Ascending aorta (tissue), 2 donors: ENCODE measurements around the gene DTNB. TPM values are rescaled to one million over a fixed set of nuclear protein-coding genes. Genes with fewer than 3 reads are reported as not detected.

ENCODE experiments used
- DNase-seq, 2 donors: peaks; one replicate each; pipeline ENCODE4 v3.0.0-alpha.2; 2019; ENCODE audit warnings: low spot score in 2 of 2
- H3K27ac ChIP-seq, 2 donors: fragments of 200-600 bp; sonication (generic); one replicate each; pipeline ENCODE4 v1.5.1; 2016 to 2017; ENCODE audit warnings: mild to moderate bottlenecking in 1 of 2
- H3K27me3 ChIP-seq: fragments of 200-600 bp; sonication (generic); one replicate; pipeline ENCODE4 v1.5.1; 2017
- H3K36me3 ChIP-seq, 2 donors: fragments of 200-600 bp; sonication (generic); one replicate each; pipeline ENCODE4 v1.5.1; 2016
- H3K4me1 ChIP-seq, 2 donors: fragments of 200-600 bp; sonication (generic); one replicate each; pipeline ENCODE4 v1.5.1; 2016 to 2017; ENCODE audit warnings: mild to moderate bottlenecking in 1 of 2
- H3K4me3 ChIP-seq, 2 donors: fragments of 200-600 bp; sonication (generic); one replicate each; pipeline ENCODE4 v1.5.1; 2016 to 2017; ENCODE audit warnings: mild to moderate bottlenecking in 1 of 2
- H3K9me3 ChIP-seq, 2 donors: fragments of 200-600 bp; sonication (generic); one replicate each; pipeline ENCODE4 v1.5.1; 2016
- intact Hi-C: fragments of 100-400 bp; cut with DNase I; formaldehyde crosslinking; loops from one replicate; pipeline ENCODE4 v1.15.1; 2023
- total RNA-seq: library from RNA; depleted of rRNA; stranded (reverse); fragments of >200 nt; gene quantifications from one replicate; pipeline ENCODE4 v1.1.0, GENCODE V29; 2016
- TF ChIP-seq, protein P1 (sequence below), 3 experiments: fragments of 200-600 bp in 2 of 3; fragments of 450-650 bp in 1 of 3; sonication (generic) in 2 of 3; IDR thresholded peaks; one replicate each; pipeline ENCODE4 v1.5.1; 2016 to 2019; ENCODE audit warnings: antibody characterized with exemption in 3 of 3, mild to moderate bottlenecking in 1 of 3, moderate library complexity in 1 of 3

Gene DTNB
- total RNA-seq, 1 donor from 2014 or later, result 22.7 TPM

DNA sequence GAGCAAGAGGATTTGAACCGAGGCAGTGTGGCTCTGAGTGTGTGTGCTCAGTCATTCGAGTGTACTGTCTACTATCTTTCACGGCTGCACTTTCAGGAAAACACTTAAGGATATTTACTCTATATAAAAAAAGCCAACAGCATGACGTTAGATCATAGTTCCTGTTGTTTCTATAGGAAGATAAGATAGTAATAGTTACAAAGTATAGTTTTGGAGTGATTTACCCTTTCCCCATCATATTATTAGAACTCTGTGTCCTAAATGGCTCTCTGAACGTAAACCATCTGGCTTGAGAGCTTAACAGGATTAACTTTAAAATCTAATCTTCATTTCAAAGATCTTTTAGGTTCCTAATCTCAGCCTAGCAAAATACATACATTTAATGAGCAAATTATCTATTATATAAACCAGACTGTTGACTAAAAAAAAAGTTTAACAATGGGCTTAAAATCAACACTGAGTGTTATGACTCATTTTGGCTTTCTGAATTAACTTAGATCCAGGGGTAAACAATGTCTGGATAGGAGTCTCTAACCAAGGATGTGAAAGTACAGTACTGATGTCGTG is 181.3 kb downstream of the DTNB start:
- Histone ChIP-seq H3K4me3 (no peak overlapping the region), H3K9me3 (no peaks in the 10 kb centered on the region), H3K27me3 (no peaks in the 10 kb centered on the region), H3K4me1 (peaks cover 0 to 2% of the 10 kb centered on the region in 2 donors), H3K27ac (no peak overlapping the region), H3K36me3 (peaks cover 0 to 3% of the 10 kb centered on the region in 2 donors)
- intact Hi-C loops, result no loop called here
- DNase-seq, result no peak
- TF ChIP-seq, protein P1, sequence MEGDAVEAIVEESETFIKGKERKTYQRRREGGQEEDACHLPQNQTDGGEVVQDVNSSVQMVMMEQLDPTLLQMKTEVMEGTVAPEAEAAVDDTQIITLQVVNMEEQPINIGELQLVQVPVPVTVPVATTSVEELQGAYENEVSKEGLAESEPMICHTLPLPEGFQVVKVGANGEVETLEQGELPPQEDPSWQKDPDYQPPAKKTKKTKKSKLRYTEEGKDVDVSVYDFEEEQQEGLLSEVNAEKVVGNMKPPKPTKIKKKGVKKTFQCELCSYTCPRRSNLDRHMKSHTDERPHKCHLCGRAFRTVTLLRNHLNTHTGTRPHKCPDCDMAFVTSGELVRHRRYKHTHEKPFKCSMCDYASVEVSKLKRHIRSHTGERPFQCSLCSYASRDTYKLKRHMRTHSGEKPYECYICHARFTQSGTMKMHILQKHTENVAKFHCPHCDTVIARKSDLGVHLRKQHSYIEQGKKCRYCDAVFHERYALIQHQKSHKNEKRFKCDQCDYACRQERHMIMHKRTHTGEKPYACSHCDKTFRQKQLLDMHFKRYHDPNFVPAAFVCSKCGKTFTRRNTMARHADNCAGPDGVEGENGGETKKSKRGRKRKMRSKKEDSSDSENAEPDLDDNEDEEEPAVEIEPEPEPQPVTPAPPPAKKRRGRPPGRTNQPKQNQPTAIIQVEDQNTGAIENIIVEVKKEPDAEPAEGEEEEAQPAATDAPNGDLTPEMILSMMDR (IDR thresholded peaks at IDR 0.05), result no peak

DNA sequence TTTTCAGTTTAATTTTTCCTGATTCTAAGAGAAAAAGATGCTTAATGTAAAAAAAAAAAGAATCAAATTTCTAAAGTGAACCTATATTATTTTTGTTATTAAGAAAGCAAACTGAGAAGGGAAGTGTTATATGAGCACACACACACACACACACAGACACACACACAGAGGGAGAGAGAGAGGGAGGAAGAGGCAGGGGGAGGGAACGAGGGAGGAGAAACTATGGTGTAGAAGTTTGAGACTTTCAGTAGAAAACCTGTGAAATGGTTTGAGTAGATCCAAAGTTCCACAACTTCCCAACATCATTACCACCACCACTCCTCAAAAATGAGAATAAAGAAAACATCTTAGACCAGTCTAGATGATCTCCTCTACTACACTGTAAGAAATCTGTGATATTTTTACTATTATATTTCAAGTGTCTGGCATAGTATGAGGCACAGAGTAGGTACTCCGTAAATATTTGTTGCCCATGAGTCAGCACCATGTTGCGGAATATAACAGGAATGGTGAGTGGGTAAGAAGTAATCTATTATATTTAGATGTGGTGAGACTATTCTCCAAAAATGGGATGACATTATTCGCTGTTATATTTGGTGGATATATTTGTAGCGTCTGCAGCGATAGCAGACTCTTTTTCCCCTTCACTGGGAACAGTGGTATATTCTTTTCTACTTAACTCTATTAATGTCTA is 182.2 kb downstream of the DTNB start:
- Histone ChIP-seq H3K4me3 (no peak overlapping the region), H3K4me1 (peaks cover 0 to 2% of the 10 kb centered on the region in 2 donors), H3K27me3 (no peaks in the 10 kb centered on the region), H3K9me3 (no peaks in the 10 kb centered on the region), H3K27ac (no peak overlapping the region), H3K36me3 (peaks cover 0 to 3% of the 10 kb centered on the region in 2 donors)
- intact Hi-C loops, result no loop called here
- DNase-seq, result no peak
- TF ChIP-seq, protein P1 (IDR thresholded peaks at IDR 0.05), result no peak

DNA sequence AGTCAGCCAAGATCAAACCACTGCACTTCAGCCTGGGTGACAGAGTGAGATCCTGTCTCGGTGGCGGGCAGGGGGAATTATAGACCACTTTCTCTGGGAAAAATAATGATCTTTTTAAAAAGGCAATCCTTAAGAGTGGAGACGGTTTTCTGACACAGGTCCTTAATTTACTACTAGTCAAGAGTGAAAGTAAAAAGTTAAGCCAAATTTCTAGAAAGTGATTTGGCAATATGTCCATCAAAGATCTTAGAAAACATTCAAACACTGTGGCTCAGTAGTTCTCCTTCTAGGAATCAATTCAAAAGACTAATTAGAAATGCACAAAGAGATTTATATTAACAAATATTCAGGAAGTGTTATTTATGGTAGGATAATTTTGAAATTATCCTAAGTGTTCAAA is 183.2 kb downstream of the DTNB start:
- TF ChIP-seq, protein P1 (IDR thresholded peaks at IDR 0.05), result no peak
- no peak overlapping the region for H3K4me3 ChIP-seq
- intact Hi-C loops, result no loop called here
- no peaks in the 10 kb centered on the region for H3K9me3 ChIP-seq
- no peak overlapping the region for H3K27ac ChIP-seq
- no peaks in the 10 kb centered on the region for H3K27me3 ChIP-seq
- DNase-seq, result no peak
- H3K4me1 ChIP-seq, result peaks cover 0 to 2% of the 10 kb centered on the region in 2 donors
- H3K36me3 ChIP-seq, result peaks cover 0 to 3% of the 10 kb centered on the region in 2 donors

DNA sequence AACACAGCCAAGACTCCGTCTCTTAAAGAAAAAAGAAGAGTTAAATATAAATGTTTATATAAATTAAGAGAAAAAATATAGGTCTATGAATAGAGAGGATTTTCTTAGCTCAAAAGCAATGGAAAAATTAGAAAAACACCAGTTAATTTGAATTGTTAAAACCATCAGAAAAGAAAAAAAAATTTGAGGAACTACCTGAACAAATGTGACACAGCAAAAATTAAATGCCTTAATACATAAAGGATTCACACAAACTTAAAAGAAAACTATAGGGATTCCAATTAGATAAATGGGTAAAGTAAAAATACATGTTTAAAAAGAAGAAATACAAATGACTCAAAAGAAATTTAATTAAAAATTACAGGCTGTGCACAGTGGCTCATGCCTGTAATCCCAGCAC is 183.7 kb downstream of the DTNB start:
- no peak overlapping the region for H3K4me3 ChIP-seq
- no peaks in the 10 kb centered on the region for H3K27me3 ChIP-seq
- H3K4me1 ChIP-seq, result peaks cover 0 to 2% of the 10 kb centered on the region in 2 donors
- no peaks in the 10 kb centered on the region for H3K9me3 ChIP-seq
- peaks cover 0 to 3% of the 10 kb centered on the region in 2 donors for H3K36me3 ChIP-seq
- no peak overlapping the region for H3K27ac ChIP-seq
- DNase-seq, result no peak
- intact Hi-C loops, result no loop called here
- TF ChIP-seq, protein P1 (IDR thresholded peaks at IDR 0.05), result no peak

DNA sequence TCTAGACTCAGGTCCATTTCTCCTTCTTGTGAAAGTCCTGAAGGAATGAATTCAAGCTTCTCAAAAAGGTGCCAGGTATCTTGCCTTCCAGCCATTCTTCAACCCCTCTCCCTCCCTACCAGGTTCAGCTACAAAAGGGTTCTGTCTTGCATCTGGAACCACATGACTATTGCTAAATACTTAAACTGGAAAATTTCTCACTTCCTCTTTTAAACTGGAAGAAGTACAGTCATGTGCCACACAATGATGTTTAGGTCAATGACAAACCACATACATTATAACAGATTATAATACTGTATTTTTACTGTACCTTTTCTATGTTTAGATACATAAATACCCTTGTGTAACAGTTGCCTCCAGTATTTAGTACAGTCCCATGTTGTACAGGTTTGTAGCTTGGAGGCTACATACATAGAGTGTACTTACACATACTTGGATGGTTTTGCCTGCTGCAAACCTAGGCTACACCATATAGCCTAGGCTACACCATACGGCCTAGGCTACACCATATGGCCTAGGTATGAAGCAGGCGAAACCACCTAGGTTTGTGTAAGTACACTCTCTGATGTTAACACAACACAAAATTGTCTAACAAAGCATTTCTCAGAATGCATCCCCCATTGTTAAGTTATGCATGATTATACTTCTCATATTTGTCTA is 189.6 kb downstream of the DTNB start:
- H3K4me1 ChIP-seq, result no peaks in the 10 kb centered on the region
- no peak overlapping the region for H3K27ac ChIP-seq
- H3K4me3 ChIP-seq, result no peak overlapping the region
- H3K9me3 ChIP-seq, result no peaks in the 10 kb centered on the region
- no peaks in the 10 kb centered on the region for H3K27me3 ChIP-seq
- TF ChIP-seq, protein P1 (IDR thresholded peaks at IDR 0.05), result no peak
- intact Hi-C loops, result no loop called here
- no peak for DNase-seq
- peaks cover 0 to 14% of the 10 kb centered on the region in 2 donors for H3K36me3 ChIP-seq
